HG03135 (cell line): ENCODE measurements around the gene ADARB2.
"Not testable (repeated sequence)": the region's sequence is repeated elsewhere in the genome, so short reads cannot be mapped to it uniquely, and the experiment has no call there.

Source experiments
- ATAC-seq: cut with Tn5 transposase; IDR thresholded peaks from one replicate; pipeline ENCODE4 v1.9.1; 2021; ENCODE audit warnings: mild to moderate bottlenecking, moderate library complexity; ENCODE audit not compliant: unreplicated experiment

Gene ADARB2

GRCh38 chr10:1227510-1228402 is 509.6 kb downstream of the ADARB2 start:
- no peak for ATAC-seq

DNA sequence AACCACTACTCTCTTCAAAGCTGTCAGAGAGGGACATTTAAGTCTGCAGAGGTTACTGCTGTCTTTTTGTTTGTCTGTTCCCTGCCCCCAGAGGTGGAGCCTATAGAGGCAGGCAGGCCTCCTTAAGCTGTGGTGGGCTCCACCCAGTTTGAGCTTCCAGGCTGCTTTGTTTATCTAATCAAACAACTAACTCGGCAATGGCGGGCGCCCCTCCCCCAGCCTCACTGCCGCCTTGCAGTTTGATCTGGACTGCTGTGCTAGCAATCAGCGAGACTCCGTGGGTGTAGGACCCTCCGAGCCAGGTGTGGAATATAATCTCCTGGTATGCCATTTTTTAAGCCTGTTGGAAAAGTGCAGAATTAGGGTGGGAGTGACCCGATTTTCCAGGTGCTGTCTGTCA is 510.4 kb downstream of the ADARB2 start:
- ATAC-seq: not testable (repeated sequence)

DNA sequence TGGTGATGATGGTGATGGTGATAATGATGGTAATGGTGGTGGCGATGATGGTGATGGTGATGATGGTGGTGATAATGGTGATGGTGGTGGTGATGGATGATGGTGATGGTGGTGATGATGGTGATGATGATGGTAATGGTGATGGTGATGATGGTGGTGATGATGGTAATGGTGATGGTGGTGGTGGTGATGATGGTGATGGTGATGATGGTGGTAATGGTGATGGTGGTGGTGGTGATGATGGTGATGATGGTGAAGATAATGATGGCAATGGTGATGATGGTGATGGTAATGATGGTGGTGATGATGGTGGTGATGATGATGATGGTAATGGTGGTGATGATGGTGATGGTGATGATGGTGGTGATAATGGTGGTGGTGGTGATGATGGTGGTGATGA is 517.5 kb downstream of the ADARB2 start:
- not testable (repeated sequence) for ATAC-seq

DNA sequence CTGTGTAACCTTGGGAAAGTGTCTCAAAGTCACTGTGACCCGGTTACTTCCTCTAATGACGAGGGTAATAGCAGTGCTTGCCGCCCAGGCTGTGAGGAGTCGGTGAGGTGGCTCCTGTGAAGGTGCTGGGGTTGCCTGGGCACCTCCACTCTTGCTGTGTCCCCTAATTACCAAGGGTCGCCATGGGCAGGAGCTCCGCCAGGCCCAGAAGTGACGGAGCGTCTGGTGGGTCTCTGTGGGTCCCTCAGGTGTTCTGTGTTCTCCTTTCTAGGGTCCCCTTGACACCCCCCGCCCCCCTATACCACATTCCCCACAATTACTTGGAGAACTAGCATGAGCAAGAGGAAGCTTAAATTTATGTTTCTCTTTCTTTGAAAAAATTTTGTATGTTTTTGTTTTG is 519.7 kb downstream of the ADARB2 start:
- ATAC-seq: no peak

GRCh38 chr10:1217237-1217587 is 520.1 kb downstream of the ADARB2 start:
- ATAC-seq: no peak

DNA sequence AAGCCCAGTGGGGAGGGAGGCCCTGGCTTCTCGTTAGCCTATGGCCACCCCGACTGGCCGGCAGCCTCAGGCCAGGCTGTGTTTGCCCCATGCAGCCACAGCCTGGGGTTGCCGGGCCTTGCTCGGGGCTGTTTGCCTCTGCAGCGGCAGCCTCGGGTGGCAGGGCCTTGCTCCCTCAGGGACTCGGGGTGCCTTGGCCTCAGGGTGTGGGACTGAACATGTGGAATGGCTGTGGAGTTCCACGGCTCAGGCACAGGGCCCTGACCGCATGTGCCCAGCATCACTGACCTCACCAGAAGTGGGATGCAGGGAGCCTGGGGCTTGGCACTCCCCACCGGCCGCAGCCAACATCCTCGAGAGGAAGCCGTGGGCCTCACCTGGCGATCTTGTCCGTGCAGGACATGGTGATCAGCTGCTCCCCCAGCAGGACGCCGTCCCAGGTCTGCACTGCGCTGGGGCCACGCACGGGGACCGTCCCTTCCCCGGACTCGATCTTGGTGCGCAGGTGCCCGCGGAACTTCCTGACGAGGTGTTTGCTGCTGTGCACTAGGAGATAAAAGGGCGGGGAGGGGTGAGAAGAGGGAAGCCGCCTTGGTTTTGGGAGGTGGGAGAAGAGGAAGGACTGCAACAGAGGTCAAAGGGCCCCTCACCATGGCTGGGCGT is 520.6 kb downstream of the ADARB2 start:
- ATAC-seq: no peak

DNA sequence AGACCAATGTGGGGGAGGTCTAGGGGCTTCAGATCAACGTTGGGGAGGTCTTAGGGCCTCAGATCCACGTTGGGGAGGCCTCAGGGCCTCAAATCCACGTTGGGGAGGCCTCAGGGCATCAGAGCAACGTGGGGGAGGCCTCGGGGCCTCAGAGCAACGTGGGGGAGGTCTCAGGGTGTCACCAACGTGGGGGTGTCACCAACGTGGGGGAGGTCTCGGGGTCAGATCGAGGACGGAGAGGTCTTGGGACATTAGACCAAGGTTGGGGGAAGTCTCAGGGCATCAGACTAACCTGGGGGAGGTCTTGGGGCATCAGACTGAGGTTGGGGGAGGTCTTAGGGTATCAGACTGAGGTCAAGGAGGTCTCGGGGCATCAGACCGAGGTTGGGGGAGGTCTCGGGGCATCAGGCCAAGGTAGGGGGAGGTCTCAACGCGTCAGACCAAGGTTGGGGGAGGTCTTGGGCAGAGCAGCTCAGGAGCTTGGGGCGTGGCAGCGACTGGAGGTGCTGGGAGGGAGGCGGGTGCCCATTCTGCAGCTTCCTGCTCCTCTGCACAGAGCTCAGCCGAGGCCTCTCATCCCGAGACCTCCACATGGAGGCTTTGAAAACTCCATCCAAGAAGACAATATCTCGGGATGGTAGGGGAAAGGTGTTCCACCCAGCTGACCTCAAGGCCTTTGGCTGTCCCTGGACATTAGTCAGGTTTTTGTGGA is 521.3 kb downstream of the ADARB2 start:
- ATAC-seq: no peak

- ATAC-seq: no peak
Measured at GRCh38 chr10:1214882-1215540, 522.3 kb downstream of the ADARB2 start.

- no peak for ATAC-seq
Measured at GRCh38 chr10:1214071-1214675, 523.2 kb downstream of the ADARB2 start.

DNA sequence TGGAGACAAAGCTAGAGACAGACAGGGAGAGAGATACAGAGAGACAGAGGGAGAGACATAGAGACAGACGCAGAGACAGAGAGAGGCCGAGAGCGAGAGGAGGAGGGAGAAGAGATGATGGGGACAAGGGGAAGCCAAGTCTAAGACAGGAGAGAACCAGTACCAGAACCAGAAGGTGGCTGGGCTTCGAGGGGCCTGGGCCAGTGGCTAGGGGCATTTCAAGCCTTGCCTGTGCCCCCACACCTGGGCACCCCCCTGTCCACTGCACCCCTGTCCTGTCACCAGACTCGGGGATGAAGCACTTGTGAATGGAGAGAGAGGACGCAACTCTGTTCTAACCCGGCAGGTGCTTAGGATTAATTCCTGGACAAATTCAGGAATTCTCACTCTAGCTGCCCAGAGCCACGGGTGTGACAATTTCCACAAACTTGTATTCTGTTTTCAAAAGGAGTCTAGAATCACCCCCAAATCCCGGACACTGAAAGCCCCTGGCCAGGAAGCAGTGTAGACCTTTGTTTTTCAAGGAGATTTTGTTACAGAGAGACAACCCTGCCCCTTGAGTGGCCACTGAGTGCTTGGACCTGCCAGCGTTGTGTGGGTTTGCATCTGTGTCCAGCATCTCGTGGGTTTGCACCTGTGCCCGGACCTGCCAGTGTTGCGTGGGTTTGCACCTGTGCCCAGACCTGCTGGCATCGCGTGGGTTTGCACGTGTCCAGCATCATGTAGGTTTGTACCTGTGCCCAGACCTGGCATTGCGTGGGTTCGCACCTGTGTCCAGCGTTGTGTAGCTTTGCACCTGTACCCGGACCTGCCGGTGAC is 523.9 kb downstream of the ADARB2 start:
- ATAC-seq: no peak

GRCh38 chr10:1212571-1213141 is 524.7 kb downstream of the ADARB2 start:
- ATAC-seq: no peak

DNA sequence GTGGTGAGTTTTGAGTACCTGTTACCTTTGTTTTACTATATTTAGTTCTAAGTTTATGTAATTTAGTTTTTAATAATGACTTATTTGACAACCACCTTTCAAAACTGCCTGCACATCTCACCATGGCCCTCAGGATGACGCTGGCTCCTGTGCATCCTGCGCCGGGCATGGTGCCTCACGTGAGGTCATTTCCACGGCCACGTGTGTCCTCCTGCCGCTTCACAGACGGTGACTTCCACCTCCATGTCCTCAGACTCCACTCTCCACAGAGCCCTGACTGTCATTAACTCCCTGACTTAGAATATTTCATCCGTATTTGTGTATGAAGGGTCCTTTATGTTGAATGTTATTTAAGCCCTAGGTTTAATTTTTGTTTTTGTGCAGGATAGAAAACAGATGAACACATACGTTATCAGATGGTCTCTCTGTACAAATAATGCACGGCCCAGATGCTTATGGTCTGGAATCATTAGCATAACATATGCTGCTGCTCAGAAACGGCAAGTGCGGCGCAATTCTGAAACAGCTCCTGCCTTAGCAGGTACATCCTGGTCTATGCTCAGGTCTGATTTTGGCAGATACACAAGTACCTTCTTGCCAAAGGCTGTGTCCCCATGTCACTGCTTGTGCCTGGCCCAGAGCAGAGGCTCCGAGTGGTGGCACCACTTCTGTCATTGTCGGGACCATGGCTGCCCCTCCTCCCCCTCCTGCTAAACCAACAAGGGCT is 525.3 kb downstream of the ADARB2 start:
- ATAC-seq: no peak

DNA sequence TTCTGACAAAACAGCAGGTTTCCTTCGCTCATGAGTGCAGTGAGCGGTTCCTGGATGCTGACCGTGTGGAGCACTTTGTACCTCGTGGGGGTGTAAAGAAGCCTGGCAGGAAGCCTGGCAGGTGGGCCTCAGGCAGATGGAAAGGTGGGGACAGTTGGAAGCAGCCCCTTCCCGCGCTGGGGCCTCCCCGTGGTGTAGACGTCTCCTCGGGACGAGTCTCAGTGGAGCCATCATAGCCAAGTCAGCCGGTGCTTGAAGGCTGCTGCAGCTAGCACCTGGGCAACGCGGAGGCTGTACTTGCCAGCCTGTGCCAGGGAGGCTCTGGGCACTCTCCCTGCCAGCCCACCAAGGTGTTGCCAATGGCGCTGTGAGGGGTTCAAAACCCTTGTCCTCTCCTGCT is 526.7 kb downstream of the ADARB2 start:
- ATAC-seq: no peak

DNA sequence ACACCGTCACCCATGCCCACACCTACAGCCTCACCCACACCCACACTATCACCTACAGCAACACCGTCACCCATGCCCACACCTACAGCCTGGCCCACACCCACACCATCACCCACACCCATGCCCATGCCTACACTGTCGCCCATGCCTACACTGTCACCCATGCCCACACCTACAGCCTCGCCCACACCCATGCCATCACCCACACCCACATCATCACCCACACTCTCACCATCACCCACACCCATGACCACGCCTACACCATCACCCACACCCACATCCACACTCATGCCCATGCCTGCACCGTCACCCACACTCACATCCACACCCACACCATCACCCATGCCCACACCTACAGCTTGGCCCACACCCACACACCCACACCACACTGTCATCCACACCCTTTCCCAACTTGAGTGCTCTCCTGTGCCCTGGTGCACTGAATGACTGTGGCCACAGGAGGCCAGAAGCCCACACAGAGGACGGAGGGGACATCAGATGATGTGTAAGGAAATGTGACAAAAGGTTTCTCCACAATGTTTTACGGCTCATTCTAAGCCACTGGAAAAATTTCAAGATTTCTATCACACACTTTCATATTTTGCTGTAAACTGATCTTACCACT is 527.9 kb downstream of the ADARB2 start:
- ATAC-seq: no peak

DNA sequence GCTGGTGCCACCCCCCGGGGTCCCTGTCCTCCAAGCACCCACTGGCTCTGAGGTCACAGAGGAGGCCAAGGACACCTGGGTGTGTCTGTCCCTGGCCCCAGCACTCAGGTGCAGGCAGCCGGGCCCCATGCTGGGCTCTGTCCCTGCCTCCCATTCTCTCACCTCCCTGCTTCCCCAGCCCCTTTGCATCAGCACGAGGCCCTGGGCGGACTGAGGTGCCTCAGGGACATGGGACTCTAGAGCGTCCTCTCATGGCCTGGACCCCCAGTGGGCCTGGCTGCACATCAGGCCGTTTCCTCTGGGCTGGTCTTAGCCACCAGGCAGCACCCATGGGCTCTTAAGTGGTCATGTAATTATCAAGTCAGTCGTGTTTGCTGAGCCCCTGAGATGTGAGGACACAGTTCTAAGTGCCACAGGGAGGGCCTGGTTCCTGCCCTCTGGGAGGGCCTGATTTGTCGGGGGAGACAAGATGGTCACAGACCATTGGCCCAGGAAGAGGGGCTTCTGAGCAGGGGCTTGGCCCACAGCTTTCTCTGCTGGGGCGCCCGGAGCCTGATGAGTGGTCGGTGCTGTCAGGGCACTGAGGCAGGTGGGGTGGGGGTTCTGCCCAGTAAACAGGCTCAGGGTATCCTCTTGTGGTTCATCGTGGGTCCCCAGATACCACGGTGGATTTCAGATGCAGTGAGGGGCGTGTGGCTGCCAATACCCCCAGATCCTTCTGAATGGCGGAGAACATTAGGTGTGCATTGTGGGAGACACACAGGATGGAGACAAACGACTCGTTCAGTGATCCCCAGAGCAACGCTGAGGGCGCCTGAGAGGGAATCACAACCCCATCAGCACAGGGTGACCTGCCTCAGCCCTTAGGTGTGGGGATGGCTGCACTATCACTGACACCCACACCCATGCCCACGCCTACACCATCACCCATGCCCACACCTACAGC is 528.7 kb downstream of the ADARB2 start:
- no peak for ATAC-seq

GRCh38 chr10:1206601-1207000 is 530.7 kb downstream of the ADARB2 start:
- no peak for ATAC-seq

GRCh38 chr10:1206101-1206500 is 531.2 kb downstream of the ADARB2 start:
- ATAC-seq: no peak
